GM08714 (cell line): ENCODE measurements around the gene SLC9A5.
A peak's percentile ranks its signal among the peaks of the same experiment; 100 is the strongest.

Experiments
- H3K4me3 ChIP-seq: fragments of 200-500 bp; sonication (Bioruptor generic); 2 replicates; pipeline ENCODE4 v1.5.1; 2014; ENCODE audit warnings: mild to moderate bottlenecking, low read length, inconsistent platforms
- ZNF274 ChIP-seq: IDR thresholded peaks from 2 replicates; pipeline ENCODE4 v1.6.1; 2012; ENCODE audit warnings: mild to moderate bottlenecking, low read depth, low read length

Gene SLC9A5

GRCh38 chr16:67208154-67208896 is 40.5 kb upstream of the SLC9A5 start:
- H3K4me3 ChIP-seq, result no peak overlapping the region
- no peak for TF ChIP-seq ZNF274

DNA sequence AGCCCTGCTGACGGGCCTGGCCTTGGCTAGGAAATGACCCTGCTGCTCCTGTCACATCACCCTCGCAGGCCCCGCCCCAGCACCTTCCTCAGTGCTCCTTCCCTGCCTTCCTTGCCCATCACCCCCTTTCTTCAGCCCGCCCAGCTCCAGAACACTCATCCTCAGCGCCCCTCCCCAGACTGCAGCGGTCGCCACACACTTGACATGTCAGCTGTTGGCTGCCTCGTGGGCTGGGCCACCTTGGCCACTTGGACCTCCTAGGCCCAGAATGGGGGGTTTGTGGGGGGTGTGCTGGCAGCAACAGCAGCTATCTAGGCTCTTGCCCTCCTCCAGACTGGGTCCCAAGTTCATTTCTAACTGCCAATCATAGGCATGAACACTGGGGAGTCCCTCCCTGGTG is 39.2 kb upstream of the SLC9A5 start:
- TF ChIP-seq ZNF274, result no peak
- no peak overlapping the region for H3K4me3 ChIP-seq

GRCh38 chr16:67210069-67210937 is 38.5 kb upstream of the SLC9A5 start:
- TF ChIP-seq ZNF274, result no peak
- H3K4me3 ChIP-seq, result no peak overlapping the region

DNA sequence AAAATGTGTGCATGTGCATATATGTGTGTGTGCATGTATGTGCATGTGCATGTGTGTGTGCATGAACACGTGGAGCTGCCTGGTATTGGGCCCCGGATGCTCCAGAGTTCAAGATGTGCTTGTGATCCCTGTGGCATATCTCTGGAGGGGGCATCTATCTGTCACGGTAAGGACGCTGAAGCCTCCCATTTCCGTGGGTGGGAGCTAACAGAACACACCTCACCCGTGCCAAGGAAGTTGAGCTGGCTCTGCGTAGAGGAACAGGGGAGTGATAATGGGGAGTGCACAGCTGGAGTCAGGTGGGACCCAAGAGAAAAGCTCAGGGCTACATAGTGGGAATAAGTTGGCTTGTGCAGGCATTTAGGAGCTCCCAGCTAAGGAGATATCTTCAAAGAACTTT is 37.1 kb upstream of the SLC9A5 start:
- no peak for TF ChIP-seq ZNF274

GRCh38 chr16:67212766-67213165 is 36.0 kb upstream of the SLC9A5 start:
- no peak overlapping the region for H3K4me3 ChIP-seq
- no peak for TF ChIP-seq ZNF274

More for the DNA sequence above, 37.1 kb upstream of the SLC9A5 start:
- H3K4me3 ChIP-seq, result no peak overlapping the region

DNA sequence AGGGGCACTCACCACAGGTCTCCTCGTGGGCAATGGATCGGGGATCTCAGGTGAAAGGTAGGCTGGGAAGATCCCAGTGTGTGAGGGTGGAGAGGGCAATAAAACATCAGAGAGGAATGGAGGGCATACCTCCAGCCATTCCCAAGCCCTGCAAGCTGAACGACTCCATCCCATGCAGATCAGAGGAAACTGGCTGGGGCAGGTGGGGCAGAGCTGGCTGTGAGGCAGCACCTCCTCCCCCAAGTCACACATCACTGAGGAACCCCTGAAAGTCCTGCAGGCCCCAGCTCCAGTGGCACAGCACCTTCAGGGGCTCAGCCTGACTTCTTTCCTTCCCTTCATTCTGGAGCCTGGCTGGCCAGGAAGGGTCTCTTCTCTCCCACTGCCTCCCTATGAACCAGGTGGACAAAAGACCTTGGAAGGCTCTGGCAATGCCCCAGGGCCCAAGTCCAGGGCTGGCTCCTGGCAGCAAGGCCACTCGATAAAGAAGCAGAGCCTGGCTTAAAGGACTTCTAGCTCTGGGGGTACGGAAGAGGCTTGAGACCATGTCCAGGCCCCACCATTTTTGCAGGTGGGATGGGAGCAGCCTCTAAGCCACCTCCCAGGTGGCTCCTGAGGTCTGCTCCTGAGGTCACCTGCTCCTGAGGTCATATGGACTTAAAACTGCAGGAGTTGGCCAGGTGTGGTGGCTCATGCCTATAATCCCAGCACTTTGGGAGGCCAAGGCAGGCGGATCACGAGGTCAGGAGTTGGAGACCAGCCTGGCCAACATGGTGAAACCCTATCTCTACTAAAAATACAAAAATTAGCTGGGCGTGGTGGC is 35.4 kb upstream of the SLC9A5 start:
- no peak for TF ChIP-seq ZNF274
- no peak overlapping the region for H3K4me3 ChIP-seq

DNA sequence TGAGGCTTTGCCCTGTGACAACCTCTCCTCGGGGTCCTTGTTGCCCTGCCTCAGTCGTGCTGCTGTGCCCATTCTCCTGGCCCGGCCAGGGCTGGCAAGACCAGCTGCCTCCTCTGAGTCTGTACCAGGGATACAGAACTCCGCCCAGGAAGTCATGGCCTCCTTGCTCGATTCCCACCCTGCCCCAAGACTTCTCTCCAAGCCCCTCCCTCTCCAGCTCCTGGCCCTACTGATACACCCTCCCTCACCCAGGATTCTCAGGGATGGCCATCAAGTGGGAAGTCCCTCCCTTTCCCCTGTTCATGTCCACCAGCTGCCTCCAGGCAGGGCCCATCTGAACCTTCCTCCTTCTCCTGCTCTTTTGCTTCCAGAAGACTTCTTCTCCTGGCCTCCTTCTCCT is 33.1 kb upstream of the SLC9A5 start:
- H3K4me3 ChIP-seq, result no peak overlapping the region
- TF ChIP-seq ZNF274, result no peak

GRCh38 chr16:67216612-67217490 is 31.9 kb upstream of the SLC9A5 start:
- no peak overlapping the region for H3K4me3 ChIP-seq
- no peak for TF ChIP-seq ZNF274

DNA sequence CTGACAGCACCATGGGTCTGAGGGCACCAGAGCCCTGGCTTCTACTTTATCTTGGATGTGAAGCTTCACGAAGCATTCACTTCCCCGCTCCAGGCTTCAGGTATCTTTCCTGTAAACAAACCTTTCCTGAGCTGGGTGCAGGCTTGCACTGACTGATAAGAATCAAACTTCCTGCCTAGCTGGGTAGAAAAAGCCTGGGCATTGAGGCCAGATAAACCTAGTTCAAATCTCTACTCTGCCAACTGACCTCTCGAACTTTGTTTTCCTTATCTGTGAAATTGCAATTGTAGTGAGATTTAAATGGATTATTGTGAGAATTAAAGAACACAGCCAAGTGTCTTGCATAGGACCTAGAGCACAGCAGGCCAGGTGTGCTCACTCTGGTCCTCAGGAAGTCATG is 24.8 kb upstream of the SLC9A5 start:
- no peak for TF ChIP-seq ZNF274
- no peak overlapping the region for H3K4me3 ChIP-seq

GRCh38 chr16:67226295-67226803 is 22.4 kb upstream of the SLC9A5 start:
- TF ChIP-seq ZNF274, result no peak
- H3K4me3 ChIP-seq, result peak overlapping the region; percentile 87

GRCh38 chr16:67226804-67227566 is 21.8 kb upstream of the SLC9A5 start, which contains the start of gene TMEM208:
TMEM208 (plus strand) TSS chr16:67227130; CDS start chr16:67227219, 89 bp downstream.
- H3K4me3 ChIP-seq, result peak within 1 kb of the TSS; percentile 90
- TF ChIP-seq ZNF274, result no peak

GRCh38 chr16:67227567-67227921 is 21.2 kb upstream of the SLC9A5 start:
- no peak for TF ChIP-seq ZNF274
- H3K4me3 ChIP-seq, result peak overlapping the region; percentile 90
